COLO668 (cell line): ENCODE results near the gene LYPLAL1.

Experiments used
- DNase-seq: peaks from one replicate; lab custom pipeline; 2025; ENCODE audit not compliant: unreplicated experiment; lab: John Stamatoyannopoulos, UW

LYPLAL1 gene

GRCh38 chr1:219173758-219174459 lies at the start of gene LYPLAL1:
Gene LYPLAL1 (plus strand): TSS chr1:219173878. CDS start chr1:219173891, 13 bp downstream.
- peak; percentile 94 for DNase-seq

GRCh38 chr1:219124163-219124562 lies 49.5 kb upstream of the LYPLAL1 start:
- DNase-seq: no peak

DNA sequence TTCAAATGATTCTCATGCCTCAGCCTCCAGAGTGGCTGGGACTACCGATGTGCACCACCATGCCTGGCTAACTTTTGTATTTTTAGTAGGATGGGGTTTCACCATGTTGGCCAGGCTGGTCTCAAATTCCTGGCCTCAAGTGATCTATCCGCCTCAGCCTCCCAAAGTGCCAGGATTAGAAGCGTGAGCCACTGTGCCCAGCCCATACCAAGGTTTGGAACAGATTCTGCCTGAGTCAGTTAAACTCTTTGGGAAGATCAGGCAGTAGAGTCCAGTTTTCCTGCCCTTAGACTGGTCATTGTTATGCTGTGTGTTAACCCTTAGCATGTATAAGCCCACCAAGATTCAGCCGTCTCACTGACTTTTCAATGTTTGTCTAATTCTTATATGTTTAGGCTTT lies 48.3 kb upstream of the LYPLAL1 start:
- no peak for DNase-seq

DNA sequence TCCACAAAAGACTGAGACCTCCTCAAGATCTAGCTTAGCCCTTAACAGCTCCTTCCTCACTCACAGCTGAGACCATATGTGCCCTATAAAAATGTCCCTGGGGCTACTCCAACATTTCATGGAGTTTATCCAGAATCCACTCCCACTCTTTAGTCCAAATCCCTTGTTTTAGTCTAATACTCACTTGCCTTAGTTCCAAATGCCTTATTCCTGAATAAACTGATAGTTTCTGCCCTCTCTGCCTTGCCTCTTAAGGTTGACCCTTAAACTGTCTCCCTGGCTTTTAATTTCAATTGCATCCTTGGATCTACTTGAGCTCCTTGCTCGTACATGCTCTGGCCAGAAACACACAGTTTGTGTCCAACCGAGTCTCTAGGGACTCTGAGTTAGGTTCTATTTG lies 47.3 kb upstream of the LYPLAL1 start:
- DNase-seq: no peak

GRCh38 chr1:219128957-219129356 lies 44.7 kb upstream of the LYPLAL1 start:
- DNase-seq: no peak

DNA sequence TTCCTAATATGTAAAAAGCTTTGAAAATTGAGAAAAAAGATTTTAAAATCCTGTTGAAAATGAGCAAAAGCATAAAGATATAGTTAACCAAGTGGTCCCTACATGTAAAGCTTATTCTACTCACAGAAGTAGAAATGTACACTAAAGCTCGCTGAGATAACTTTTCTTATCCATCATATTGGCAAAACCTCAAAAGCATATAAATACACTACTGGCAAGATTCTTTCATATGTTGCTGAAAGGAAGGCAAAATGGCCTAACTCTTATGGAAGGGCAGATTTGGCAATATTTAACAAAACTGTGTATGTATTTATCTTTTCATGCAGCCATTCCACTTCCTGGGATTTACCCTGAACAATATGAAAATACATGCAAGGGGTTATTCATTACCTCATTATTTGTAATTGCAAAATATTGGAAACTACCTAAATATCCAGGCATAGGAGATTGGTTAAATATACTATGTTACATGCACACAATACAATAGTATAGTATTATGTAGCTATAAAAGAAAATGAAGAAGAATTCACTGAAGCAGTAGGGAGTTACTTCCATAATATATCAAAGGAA lies 43.2 kb upstream of the LYPLAL1 start:
- DNase-seq: no peak

DNA sequence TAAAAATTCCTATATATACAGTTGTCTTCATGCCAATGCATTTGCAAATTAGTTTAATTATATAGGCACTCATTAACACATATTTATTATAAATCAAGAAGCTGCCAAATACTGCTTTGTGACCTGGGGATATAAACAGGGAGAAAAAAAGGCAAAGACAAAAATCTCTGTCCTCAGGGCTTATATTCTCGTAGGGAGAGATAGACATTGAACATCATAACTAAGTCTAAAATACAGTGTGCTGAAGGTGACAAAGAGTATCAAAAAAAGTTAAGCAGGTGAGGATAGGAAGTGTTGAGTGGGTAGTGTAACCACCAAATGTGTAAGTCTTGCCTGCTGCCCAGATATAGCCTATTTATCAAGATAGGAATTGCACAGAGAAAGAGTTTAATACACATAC lies 40.7 kb upstream of the LYPLAL1 start:
- no peak for DNase-seq

DNA sequence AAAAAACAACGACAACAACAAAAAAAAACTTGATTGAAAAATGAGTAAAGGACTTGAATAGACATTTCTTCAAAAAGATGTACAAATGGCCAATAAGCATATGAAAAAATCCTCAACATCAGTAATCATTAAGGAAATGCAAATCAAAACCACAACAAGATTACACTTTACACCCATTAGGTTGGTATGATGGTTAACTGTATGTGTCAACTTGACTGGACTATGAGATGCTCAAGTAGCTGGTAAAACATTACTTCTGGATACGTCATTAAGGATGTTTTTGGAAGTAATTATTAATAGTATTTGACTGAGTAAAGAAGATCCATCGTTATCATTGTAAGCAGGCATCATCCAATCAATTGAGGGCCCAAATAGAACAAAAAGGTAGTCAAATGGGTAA lies 34.9 kb upstream of the LYPLAL1 start:
- no peak for DNase-seq

- no peak for DNase-seq
These were observed 33.3 kb upstream of the LYPLAL1 start for GRCh38 chr1:219140303-219140877.

- no peak for DNase-seq
These were observed 29.9 kb upstream of the LYPLAL1 start for GRCh38 chr1:219143735-219144134.

- no peak for DNase-seq
These were observed 28.9 kb upstream of the LYPLAL1 start for GRCh38 chr1:219144658-219145315.

GRCh38 chr1:219147571-219148019 lies 26.1 kb upstream of the LYPLAL1 start:
- DNase-seq: no peak

GRCh38 chr1:219149009-219149577 lies 24.6 kb upstream of the LYPLAL1 start:
- DNase-seq: no peak

DNA sequence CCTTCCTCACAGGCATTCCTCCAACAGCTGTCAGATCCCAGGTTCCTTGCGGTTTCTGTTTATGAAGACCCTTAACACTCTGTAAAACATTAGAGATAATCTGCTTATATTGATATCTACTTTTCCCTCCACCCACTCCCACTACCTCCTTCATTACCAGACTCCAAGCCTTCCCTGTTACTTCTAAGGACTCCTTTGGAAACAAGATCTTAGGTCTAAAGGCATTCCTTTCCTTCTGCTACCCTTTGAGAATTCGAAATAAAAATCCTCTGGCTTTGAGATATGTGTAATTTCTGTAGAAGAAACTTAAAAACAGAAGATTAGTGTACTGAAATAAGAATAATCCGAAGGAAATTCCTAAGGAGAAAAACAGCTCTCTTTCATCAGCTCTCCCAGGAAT lies 23.7 kb upstream of the LYPLAL1 start:
- no peak for DNase-seq

DNA sequence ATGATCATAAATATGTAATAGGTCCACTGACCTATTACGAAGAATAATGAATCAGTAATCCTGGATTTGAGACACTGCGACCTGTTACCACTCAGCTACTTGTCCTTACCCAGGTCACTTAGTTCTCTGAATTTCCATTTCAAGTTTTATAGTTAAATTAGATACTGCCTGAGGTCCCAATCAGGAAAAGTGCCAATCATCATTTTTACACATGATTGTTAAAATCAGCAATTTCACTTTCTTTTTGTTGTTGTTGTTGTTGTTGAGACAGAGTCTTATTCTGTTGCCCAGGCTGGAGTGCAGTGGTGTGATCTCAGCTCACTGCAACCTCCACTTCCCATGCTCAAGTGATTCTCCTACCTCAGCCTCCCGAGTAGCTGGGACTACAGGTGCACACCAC lies 22.8 kb upstream of the LYPLAL1 start:
- DNase-seq: no peak

GRCh38 chr1:219151467-219151866 lies 22.2 kb upstream of the LYPLAL1 start:
- no peak for DNase-seq

- no peak for DNase-seq
These were observed 20.9 kb upstream of the LYPLAL1 start for GRCh38 chr1:219152751-219153150.

DNA sequence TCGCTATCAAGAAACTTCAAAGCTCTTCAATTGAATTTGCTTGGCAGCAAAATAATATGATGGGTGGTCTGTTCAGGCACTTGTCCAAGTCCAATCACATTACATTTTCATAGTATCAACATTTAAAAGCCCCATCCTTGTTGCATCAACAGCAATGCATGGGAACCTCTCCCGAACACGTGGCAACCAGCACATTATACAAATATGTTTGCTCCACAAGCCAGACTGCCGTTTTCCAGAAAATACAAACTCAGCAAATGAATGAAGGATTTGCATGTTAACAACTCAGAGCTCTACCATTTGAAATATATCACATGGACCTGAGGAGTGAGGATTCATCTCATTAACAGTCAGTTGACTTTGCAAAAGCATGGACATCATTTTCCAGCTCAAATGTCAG lies 20.0 kb upstream of the LYPLAL1 start:
- DNase-seq: no peak

- no peak for DNase-seq
These were observed 18.5 kb upstream of the LYPLAL1 start for GRCh38 chr1:219155135-219155534.

- no peak for DNase-seq
These were observed 13.6 kb upstream of the LYPLAL1 start for GRCh38 chr1:219159946-219160645.

DNA sequence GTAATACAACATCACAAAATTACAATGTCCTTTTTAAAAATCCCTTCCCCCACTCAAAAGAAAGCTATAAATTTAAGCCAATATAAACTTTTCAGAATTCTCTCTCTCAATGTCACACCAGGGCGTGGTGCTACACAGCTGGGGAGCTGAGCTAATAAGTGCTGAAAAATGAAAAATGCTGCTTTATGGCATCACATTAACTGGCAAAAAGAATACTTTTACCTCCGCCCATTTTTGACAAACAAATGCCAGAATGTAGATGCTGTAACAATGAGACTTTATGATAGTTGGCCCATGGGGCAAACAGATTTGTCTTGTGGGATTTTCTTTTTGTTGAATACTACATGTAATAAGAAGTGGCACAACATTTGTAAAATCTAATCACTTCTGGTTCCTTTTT lies 12.7 kb upstream of the LYPLAL1 start:
- no peak for DNase-seq
